PC-3 (cell line): Measurements from ENCODE around the gene SLK. TPM values are rescaled to one million over a fixed set of nuclear protein-coding genes. Genes with fewer than 3 reads are reported as not detected.

ENCODE experiments used
- ATAC-seq: fragments of 200-7000 bp; cut with Tn5 transposase; 2 replicates; pipeline ENCODE4 v1.9.1; 2020; ENCODE audit warnings: mild to moderate bottlenecking, moderate library complexity
- BruUV-seq: library from RNA; stranded (reverse); fragments of 400-500 nt; replicated peaks from 2 replicates; lab custom pipeline; 2021; lab: Mats Ljungman, UMichigan
- CTCF ChIA-PET: fragments of 300-600 bp; sonication (Branson Sonifier 250); formaldehyde crosslinking; loops from one replicate; lab custom pipeline; 2022; ENCODE audit warnings: antibody characterized with exemption; lab: Charles Lee
- POLR2A ChIA-PET: fragments of 300-600 bp; sonication (Branson Sonifier 250); formaldehyde crosslinking; loops from one replicate; lab custom pipeline; 2022; ENCODE audit warnings: antibody characterized with exemption; ENCODE audit not compliant: unreplicated experiment; lab: Charles Lee
- DNase-seq: peaks from one replicate; pipeline ENCODE4 v3.0.0-alpha.2; 2015
- H2AFZ ChIP-seq: fragments of 300-600 bp; sonication (generic); 2 replicates; pipeline ENCODE4 v1.6.0; 2016; ENCODE audit warnings: antibody characterized with exemption, low read length
- H3F3A ChIP-seq: fragments of 300-600 bp; sonication (generic); one replicate; pipeline ENCODE4 v1.6.0; 2017; ENCODE audit warnings: antibody characterized with exemption, low read length, control low read depth, mild to moderate bottlenecking; ENCODE audit not compliant: unreplicated experiment
- H3K27ac ChIP-seq: fragments of 300-600 bp; sonication (generic); 2 replicates; pipeline ENCODE4 v1.5.1; 2016; ENCODE audit warnings: mild to moderate bottlenecking, low read length
- H3K27me3 ChIP-seq: fragments of 300-600 bp; sonication (generic); 2 replicates; pipeline ENCODE4 v1.6.1; 2016; ENCODE audit warnings: low read length, mixed read lengths
- H3K36me3 ChIP-seq: fragments of 300-600 bp; sonication (generic); 2 replicates; pipeline ENCODE4 v1.6.1; 2016; ENCODE audit warnings: low read depth, mixed run types, low read length, mixed read lengths
- H3K4me1 ChIP-seq: fragments of 300-600 bp; sonication (generic); 2 replicates; pipeline ENCODE4 v1.5.1; 2016; ENCODE audit warnings: low read length; ENCODE audit not compliant: insufficient read depth
- H3K4me2 ChIP-seq: fragments of 300-600 bp; sonication (generic); 2 replicates; pipeline ENCODE4 v1.6.0; 2016; ENCODE audit warnings: low read length
- H3K4me3 ChIP-seq: fragments of 300-600 bp; sonication (generic); 2 replicates; pipeline ENCODE4 v1.5.1; 2016; ENCODE audit warnings: mild to moderate bottlenecking, low read length, mixed read lengths
- H3K79me2 ChIP-seq: fragments of 300-600 bp; sonication (generic); 2 replicates; pipeline ENCODE4 v1.6.1; 2017; ENCODE audit warnings: low read length, mixed read lengths
- H3K9ac ChIP-seq: fragments of 300-600 bp; sonication (generic); 2 replicates; pipeline ENCODE4 v1.6.0; 2016; ENCODE audit warnings: mild to moderate bottlenecking, low read length
- H3K9me2 ChIP-seq: fragments of 300-600 bp; sonication (generic); replicated peaks from 2 replicates; pipeline ENCODE4 v1.6.1; 2016; ENCODE audit warnings: mixed run types, low read length, mixed read lengths
- H3K9me3 ChIP-seq: fragments of 300-600 bp; sonication (generic); 2 replicates; pipeline ENCODE4 v1.6.1; 2016; ENCODE audit warnings: low read length, mixed read lengths
- H4K20me1 ChIP-seq: fragments of 300-600 bp; sonication (generic); 2 replicates; pipeline ENCODE4 v1.6.1; 2016; ENCODE audit warnings: low read length, mixed read lengths
- CTCF ChIP-seq: fragments of 300-600 bp; sonication (generic); conservative IDR thresholded peaks from 2 replicates; pipeline ENCODE4 v1.5.1; 2017; ENCODE audit warnings: antibody characterized with exemption, low read depth, mild to moderate bottlenecking, low read length
- EZH2 ChIP-seq: fragments of 300-600 bp; sonication (generic); IDR thresholded peaks from one replicate; pipeline ENCODE4 v1.6.1; 2017; ENCODE audit warnings: antibody characterized with exemption, mild to moderate bottlenecking, low read length; ENCODE audit not compliant: unreplicated experiment
- EZH2phosphoT487 ChIP-seq: fragments of 300-600 bp; sonication (generic); IDR thresholded peaks from 2 replicates; pipeline ENCODE4 v1.6.1; 2018; ENCODE audit warnings: mild to moderate bottlenecking, antibody characterized with exemption, low read length, borderline replicate concordance
- intact Hi-C: fragments of 100-400 bp; cut with micrococcal nuclease; formaldehyde crosslinking; loops from 2 replicates; pipeline ENCODE4 v1.9.0; 2023
- total RNA-seq: library from RNA; depleted of rRNA; stranded (reverse); fragments of >200 nt; gene quantifications from 2 replicates; pipeline ENCODE4 v1.2.3, GENCODE V29; 2014

Gene SLK
- total RNA-seq, 1 experiment from 2014 or later = 20.2 TPM

- Histone ChIP-seq H3K9me2 (no peaks in the 10 kb centered on the region), H3K79me2 (no peaks in the 10 kb centered on the region), H3F3A (no peaks in the 10 kb centered on the region), H3K4me1 (peaks cover 9% of the 10 kb centered on the region), H3K9ac (no peak overlapping the region), H3K4me2 (no peak overlapping the region), H2AFZ (no peak overlapping the region), H3K36me3 (no peaks in the 10 kb centered on the region), H3K27me3 (no peaks in the 10 kb centered on the region), H3K9me3 (peaks cover 8% of the 10 kb centered on the region; the same call in 1 of the 2 replicates), H4K20me1 (no peaks in the 10 kb centered on the region), H3K4me3 (no peak overlapping the region), H3K27ac (no peak overlapping the region)
- ChIA-PET POLR2A (no interaction called here), CTCF (no interaction called here)
- intact Hi-C loops = no loop called here
- ATAC-seq = no peak
- TF ChIP-seq CTCF (no peak), EZH2phosphoT487 (no peak)
- BruUV-seq = no TSS peak
- no peak for DNase-seq
Measured at GRCh38 chr10:103951183-103951582, 15.8 kb upstream of the SLK start.

DNA sequence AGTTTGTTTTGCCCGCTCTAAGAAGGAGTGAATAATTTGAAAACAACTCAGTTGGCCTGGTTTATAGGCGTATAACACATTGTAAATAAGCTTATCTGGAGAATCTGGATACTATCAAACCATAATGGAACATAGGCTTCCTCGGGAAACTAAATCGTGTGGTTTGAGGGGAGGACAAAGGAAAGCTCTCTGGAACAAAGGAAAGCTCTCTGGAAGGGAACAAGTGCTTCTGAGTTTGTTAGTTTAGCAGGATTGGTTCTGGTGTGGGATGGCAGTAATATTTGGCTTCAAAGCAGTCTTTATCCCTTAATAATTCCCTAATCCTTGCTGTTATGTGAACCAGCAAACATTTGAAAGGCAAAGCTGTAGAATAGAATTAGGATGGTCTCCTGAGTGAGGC is 15.0 kb upstream of the SLK start:
- POLR2A ChIA-PET = no interaction called here
- no peak; the same call in 1 of the 2 replicates for ATAC-seq
- CTCF ChIA-PET = no interaction called here

GRCh38 chr10:103954543-103954942 is 12.4 kb upstream of the SLK start:
- POLR2A ChIA-PET = no interaction called here
- no peaks in the 10 kb centered on the region for H3K27me3 ChIP-seq
- no peaks in the 10 kb centered on the region for H3K79me2 ChIP-seq
- H3K4me1 ChIP-seq = no peaks in the 10 kb centered on the region
- no peak overlapping the region for H3K4me3 ChIP-seq
- ATAC-seq = no peak
- intact Hi-C loops = no loop called here
- H3K27ac ChIP-seq = no peak overlapping the region
- H3K9me3 ChIP-seq = peaks cover 8% of the 10 kb centered on the region; the same call in 1 of the 2 replicates
- TF ChIP-seq EZH2phosphoT487 (no peak), EZH2 (no peak), CTCF (no peak)
- no peaks in the 10 kb centered on the region for H3K36me3 ChIP-seq
- BruUV-seq = no TSS peak
- DNase-seq = no peak
- no peaks in the 10 kb centered on the region for H3F3A ChIP-seq
- H3K9ac ChIP-seq = no peak overlapping the region
- CTCF ChIA-PET = no interaction called here
- H4K20me1 ChIP-seq = no peaks in the 10 kb centered on the region
- no peak overlapping the region for H3K4me2 ChIP-seq
- no peak overlapping the region for H2AFZ ChIP-seq
- H3K9me2 ChIP-seq = no peaks in the 10 kb centered on the region

More for the DNA sequence above, 15.0 kb upstream of the SLK start:
- TF ChIP-seq CTCF = no peak
- no peak for TF ChIP-seq EZH2phosphoT487
- no peak for TF ChIP-seq EZH2
- Histone ChIP-seq H3K9ac (no peak overlapping the region), H3K79me2 (no peaks in the 10 kb centered on the region), H3K4me1 (peaks cover 9% of the 10 kb centered on the region), H3K4me2 (no peak overlapping the region), H3K9me2 (no peaks in the 10 kb centered on the region), H3K4me3 (no peak overlapping the region), H2AFZ (no peak overlapping the region), H3F3A (no peaks in the 10 kb centered on the region), H3K36me3 (no peaks in the 10 kb centered on the region), H3K9me3 (peaks cover 8% of the 10 kb centered on the region; the same call in 1 of the 2 replicates), H3K27ac (no peak overlapping the region), H3K27me3 (no peaks in the 10 kb centered on the region), H4K20me1 (no peaks in the 10 kb centered on the region)
- no peak for DNase-seq
- intact Hi-C loops = no loop called here
- no TSS peak for BruUV-seq
